HG03066 (cell line): ENCODE data around the gene LYPD8.
"Not testable (repeated sequence)": the region's sequence is repeated elsewhere in the genome, so short reads cannot be mapped to it uniquely, and the experiment has no call there.

Experiments used
- ATAC-seq: cut with Tn5 transposase; IDR thresholded peaks from one replicate; pipeline ENCODE4 v1.9.1; 2021; ENCODE audit warnings: low read depth; ENCODE audit not compliant: unreplicated experiment

The LYPD8 gene, protein sequence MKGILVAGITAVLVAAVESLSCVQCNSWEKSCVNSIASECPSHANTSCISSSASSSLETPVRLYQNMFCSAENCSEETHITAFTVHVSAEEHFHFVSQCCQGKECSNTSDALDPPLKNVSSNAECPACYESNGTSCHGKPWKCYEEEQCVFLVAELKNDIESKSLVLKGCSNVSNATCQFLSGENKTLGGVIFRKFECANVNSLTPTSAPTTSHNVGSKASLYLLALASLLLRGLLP

DNA sequence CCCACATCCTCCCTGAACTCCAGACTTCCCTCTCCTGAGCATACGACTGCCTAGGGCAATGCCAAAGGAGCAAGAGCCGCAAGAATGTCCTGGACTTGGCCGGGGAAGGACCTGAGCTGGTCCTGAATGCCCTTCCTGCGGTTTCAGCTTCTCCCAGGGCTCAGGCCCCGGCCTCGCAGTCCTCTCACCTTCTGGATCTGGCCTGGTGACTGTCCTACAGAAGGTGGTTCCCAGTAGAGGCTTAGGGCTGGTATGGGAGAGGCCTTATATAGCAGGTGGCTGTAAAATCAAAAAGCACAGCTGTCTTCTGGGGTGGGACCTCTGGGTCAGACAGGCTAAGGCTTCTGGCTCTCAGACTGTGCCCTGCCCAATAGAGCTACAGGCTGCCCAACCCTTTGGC lies at the start of gene LYPD8:
Gene LYPD8, minus strand, starts transcription at position 243 of the 400 bp plus-strand sequence. CDS start 4,678 bp downstream, outside the sequence.
- ATAC-seq, result no peak

DNA sequence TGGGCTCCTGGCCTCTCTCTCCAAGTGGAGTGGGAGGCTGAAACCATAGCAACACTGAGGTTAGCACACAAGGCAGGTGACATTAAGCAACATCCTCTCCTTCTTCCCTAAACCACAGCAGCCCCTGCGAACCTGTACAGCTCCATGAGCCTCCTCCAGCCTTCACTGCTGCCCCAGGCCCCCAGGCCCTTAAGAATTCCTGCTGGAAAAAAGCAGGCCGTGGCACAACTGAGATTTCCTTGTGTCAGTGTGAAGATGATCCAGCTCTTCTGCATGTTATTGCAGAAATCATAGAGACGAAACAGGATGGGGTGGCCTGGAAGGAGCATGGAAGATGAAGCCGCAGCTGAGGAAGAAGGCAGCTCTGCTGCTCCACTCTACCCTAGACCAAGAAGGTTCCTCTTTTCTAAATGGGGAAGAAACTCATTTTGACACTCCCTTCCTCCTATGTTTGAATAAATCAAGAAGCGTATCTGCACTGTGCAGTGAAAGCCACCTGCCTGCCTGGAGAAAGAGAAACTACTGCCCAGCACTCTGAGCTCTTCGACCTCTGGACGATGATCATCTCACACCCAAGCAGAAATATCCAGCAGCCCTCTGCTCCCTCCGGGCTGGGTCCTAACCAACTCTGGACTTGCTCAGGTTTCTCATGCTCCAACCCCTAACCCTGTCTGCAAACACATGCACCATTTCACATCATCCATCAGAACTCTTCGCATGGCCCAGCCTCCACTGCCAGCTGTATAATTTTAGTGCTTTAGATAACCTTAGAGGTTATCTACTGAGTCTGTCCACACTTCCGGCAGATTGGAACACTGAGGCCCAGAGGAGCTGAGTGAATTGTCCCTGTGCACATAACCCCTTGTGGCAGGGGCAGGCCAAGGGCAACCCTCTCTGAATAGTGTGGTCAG lies 49.5 kb upstream of the LYPD8 start:
- peak; percentile 83 for ATAC-seq

DNA sequence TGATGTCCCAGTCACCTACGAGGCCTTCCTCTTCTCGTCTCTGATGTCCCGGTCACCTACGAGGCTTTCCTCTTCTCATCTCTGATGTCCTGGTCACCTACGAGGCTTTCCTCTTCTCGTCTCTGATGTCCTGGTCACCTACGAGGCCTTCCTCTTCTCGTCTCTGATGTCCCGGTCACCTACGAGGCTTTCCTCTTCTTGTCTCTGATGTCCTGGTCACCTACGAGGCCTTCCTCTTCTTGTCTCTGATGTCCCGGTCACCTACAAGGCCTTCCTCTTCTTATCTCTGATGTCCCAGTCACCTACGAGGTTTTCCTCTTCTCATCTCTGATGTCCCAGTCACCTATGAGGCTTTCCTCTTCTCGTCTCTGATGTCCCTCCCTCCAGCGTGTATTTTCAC lies 47.9 kb upstream of the LYPD8 start:
- ATAC-seq, result not testable (repeated sequence)

DNA sequence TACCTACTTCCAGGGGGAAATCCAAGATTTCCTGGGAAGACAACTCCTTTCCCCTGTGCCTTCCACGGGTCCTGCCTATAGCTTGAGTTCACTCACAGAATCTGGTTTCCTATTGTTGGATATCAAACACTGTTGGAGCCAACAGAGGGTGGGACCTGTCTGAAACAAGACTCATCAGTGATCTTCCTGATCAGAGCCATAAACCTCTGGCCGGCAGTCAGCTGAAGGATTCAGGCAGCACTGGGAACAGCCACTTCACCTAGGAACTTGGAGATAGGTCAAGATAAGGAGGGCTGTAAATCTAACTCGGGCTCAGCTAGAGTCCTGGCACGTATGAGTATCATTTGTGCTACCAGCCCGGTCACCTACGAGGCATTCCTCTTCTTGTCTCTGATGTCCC lies 46.9 kb upstream of the LYPD8 start:
- no peak for ATAC-seq

DNA sequence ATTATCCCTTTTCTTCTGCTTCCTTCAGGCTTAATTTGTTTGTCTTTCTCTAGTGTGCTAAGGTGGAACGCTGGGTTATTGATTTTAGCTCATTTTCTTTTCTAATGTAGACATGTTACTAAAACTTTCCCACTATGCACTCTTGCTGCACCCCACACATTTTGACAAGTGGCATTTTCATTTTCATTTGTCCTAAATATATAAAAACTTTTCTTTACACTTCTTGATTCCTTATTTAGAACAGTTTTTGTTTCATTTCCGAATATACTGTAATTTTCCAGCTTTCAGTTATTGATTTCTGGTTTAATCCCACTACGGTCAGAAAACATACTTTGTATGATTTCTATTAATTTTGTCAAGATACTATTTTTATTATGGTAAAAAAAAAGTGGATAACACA lies 44.9 kb upstream of the LYPD8 start:
- no peak for ATAC-seq

DNA sequence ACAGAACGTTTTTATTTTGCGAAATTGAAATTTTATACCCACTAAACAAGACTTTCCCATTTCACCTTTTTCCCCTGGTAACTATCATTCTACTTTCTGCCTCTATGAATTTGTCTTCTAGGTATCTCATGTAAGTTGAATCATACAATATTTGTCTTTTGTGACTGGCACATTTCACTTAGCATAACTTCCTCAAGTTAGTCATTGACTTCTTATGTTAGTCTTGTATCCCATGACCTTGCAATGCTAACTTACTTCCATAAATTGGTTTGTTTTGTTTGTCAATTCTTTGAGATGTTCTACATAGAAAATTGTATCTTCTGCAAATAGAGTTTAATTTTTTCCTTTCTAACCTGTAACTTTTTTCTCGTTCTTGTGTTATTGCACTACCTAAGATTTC lies 43.2 kb upstream of the LYPD8 start:
- ATAC-seq, result no peak

DNA sequence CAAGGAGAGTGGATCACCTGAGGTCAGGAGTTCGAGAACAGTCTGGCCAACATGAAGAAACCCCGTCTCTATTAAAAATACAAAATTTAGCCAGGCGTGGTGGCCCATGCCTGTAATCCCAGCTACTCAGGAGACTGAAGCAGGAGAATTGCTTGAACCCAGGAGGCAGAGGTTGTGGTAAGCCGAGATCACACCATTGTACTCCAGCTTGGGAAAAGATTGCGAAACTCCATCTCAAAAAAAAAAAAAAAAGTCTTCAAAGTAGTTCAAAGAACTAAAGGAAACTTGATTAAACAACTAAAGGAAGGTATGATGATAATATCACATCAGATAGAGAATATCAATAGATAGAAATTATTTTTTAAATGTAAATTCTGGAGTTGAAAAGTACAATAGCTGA lies 39.1 kb upstream of the LYPD8 start:
- not testable (repeated sequence) for ATAC-seq

DNA sequence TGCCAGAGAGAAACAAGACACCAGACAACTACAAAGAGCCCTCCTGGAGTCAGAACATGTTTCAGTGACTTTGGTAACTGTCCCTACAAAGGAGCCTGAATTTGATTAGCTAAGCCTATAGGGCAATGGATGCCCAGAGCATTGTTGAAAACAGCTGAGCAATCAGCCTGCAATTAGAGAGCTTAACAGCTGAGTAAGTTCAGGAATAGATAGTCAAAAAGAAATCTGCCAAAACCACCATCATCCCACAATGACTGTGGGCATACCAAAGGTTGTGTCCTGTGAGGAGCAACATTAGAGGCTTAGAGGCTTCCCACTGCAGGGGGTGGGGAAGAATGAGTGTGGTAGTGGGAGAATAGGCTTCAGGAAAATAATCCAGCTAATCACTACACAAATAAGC lies 38.0 kb upstream of the LYPD8 start:
- peak; percentile 75 for ATAC-seq

DNA sequence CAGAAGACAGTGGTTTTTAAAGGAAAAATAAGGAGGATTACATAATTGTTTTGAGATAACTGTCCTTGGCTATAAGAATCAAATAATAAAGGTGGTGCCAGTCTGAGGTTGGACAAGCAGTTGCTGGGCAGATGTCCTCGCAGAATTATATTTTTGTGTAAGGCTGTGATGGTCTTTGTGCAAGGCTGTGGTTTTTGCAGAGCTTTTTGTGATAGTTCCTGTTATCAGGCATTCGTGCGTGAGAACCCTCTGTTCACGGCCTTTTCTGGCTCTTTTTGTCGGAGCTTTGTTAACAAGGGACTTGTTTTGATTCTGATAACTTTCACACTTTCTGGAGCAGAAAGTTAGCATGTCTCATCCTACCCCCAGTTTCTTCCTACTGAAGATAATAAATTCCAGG lies 36.8 kb upstream of the LYPD8 start:
- no peak for ATAC-seq

DNA sequence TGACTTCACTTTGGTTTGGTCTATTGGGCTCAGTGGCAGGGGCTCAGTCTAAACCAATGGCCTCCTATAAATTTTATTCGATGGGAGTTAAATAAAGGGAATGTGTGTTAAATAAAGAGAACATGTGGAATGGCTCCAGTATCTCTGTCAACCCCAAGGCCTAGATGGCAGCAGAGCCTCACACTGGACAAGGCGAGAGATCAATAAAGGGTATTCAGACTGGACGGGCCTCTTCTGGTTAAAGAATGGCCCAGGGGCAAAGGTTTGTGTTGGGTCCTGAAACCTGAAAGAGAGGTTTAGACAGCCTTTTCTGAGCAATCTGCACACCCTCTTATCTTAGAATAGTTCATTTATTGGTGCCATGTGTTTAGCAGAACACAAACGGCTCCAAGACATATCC lies 35.5 kb upstream of the LYPD8 start:
- no peak for ATAC-seq

DNA sequence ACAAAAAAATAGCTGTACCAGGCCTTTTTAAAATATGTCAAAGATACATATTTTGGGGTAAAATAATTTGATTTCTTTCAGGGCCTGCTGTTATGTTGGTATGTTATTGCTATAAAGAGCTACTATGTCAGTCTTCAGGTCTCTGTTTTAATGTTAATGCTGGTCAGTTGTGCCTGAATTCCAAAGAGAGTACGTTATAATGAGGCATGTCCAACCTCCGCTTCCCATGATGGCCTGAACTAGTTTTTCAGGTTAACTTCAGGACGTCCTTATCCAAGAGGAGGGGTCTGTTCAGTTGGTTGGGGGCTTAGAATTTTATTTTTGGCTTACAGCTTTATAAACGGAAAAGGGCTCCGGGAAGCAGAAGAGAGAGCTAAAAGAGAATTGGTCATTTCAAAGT lies 34.9 kb upstream of the LYPD8 start:
- ATAC-seq, result no peak

DNA sequence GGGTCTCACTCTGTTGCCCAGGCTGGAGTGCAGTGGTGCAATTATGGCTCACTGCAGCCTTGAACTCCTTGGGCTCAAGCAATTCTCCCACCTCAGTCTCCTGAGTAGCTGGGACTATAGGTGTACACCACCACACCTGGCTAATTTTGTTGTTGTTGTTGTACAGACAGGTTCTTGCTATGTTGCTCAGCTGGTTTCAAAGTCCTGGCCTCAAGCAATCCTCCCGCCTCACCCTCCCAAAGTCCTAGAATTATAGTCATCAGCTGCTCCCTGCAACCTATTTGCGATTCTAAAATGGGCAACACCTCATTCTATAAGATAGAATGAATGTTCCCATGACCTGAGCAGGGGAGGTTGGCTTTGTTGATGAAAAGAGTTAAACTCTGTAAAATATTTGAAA lies 33.8 kb upstream of the LYPD8 start:
- ATAC-seq, result not testable (repeated sequence)

DNA sequence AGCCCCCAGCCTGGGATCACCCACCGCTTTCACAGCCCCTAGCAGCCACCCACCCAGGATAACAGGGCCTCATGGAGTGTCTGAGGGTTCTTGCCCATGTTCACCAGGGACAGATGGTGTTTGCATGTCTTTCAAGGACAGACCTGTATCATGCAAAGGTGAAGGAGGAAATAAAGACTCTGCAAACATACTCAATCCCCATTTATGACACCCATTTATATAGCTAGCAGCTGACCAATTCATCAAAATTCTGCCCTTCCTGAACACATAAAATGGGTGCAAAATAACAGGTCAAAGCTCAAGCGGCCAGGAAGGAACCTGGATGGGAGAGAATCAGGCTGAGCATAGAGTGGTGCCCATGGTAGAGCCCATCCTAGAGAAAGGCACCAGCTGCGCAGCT lies 32.8 kb upstream of the LYPD8 start:
- ATAC-seq, result no peak

DNA sequence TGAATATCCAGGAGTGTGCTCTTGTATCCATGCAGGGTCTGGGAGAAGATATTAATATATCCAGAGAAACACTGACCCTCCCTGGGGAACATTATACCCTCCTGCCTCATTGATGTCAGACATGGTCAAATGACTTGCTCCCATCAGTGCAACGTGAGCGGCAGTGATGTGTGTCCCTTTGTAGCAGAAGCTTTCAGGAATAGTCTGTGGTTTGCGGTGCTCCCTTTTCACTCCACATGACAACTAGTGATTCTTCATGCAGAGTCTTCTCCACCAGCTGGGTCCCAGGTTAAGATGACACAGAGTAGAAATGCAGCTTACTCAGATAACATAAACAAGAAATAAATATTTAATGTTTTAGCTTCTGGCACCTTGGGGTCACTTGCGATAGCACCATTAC lies 31.9 kb upstream of the LYPD8 start:
- ATAC-seq, result no peak

DNA sequence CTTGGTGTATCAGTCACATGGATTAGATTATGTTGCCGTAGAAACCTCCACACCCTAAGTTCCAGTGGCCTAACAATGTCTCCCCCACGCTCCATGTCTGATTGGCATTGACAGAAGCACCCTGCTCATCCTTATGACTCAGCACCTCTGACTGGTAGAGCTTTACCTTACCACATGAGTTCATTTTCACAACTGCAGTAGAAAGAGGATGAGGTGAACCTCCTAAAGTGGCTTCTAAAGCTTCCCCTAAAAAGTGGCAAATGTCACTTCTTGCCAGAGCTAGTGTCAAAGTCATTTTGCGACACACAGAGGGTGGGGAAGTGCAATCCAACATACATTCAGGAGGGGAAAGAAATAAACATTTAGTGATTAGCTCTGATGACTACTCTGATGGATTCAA lies 30.6 kb upstream of the LYPD8 start:
- ATAC-seq, result no peak

DNA sequence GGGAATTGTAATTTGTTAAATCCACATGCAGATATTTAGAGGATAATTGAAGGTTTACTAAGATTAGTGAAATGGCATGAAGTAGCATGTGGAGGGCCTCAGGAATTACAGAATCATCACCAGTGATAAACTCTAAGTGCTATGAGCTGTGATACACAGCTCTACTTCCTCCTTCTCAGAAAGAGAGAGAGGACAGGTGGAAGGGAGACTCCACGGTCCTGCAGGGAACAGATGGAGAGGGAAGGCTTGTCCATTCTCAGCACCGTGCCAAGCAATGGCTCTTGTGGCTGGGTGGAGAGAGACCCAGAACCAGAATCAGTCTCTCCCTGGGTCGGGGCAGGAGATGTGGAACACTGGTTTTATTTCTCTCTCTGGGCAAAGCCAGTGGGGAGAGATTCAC lies 27.8 kb upstream of the LYPD8 start:
- ATAC-seq, result no peak

DNA sequence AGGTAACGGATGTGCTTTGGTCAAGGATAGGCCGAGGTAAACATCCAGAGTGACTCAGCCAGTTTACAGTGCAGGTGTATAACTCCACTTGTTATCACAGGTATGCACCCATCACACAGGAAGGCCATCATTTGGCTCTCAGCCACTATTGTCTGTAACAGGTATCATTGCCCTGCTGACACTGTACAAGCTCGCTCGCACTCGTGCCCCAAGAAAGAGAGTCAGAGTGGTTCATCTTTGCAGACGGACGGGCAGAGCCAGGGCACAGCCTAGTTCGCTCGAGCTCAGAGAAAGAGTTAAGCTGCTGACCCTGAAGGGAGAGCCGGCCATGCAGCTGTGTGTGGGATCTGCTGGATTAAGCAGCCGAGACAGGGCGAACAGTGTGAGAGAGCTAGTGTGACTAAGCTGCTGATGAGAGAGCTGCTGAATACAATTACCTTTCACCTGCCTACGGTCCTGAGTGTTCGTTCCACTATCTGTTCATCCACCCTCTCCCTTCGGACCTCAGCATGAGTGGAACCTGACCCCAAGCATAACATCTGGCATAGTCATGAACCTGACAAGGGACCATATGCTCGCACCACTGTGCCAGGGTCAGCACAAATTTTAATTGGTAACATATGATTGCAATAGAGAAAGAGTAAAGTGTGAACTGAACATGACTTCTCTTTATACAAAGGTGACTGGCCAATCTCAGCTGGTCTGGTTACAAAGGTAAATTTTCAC lies 27.0 kb upstream of the LYPD8 start:
- ATAC-seq, result no peak

DNA sequence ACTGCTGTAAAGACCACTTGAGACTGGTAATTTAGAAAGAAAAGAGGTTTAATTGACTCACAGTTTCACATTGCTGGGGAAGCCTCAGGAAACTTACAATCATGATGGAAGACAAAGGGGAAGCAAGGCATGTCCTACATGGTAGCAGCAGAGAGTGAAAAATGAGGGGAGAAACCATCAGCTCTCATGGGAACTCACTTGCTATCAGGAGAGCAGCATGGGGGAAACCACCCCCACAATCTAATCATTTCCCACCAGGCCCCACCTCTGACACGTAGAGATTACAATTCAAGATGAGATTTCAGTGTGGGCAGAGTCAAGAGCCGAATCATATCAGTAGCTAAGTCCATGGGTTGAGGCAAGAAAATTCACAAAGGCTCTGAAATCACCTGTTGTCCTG lies 23.8 kb upstream of the LYPD8 start:
- ATAC-seq, result no peak

DNA sequence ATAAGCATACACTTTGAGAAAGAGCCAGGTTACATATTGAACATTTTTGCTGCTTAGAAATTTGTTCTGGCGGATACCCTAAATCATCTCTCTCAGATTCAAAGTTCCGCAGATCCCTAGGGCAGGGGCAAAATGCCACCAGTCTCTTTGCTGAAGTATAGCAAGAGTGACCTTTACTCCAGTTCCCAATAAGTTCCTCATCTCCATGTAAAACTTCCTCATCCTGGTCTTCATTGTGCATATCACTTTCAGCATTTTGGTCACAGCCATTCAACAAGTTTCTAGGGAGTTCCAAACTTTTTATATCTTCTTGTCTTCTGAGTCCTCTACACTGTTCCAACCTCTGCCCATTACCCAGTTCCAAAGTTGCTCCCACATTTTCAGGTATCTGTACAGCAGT lies 23.3 kb upstream of the LYPD8 start:
- ATAC-seq, result no peak

DNA sequence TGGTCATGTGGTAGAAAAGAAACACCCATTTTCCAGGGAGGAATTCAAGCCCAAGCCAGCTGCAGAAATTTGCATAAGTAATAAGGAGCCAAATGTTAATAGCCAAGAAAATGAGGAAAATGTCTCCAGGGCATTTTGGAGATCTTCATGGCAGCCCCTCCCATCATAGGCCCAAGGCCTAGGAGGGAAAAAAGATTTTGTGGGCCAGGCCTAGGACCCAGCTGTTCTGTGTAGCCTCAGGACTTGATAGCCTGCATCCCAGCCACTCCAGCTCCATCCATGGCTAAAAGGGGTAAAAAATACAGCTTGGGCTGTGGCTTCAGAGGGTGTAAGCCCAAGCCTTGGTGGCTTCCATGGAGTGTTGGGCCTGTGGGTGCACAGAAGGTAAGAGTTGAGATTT lies 21.4 kb upstream of the LYPD8 start:
- ATAC-seq, result no peak

DNA sequence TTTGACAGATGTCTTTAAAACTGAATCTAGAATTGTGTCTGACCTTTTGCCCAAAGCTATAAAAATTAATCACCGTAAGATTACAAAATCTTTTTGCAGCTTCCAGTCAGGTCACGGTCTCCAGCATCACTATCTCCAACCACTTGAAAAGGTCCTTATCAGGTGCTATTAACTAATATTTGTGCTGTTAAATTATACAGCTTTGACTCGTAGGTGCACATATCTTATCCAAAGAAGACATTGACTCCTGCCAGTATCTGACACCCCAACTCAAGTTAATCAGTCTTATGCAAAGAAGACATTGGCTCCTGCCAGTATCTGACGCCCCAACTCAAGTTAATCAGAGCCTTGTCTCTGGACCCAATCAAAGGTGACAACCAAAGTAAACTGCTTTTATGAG lies 19.9 kb upstream of the LYPD8 start:
- ATAC-seq, result no peak
